Prostate gland (tissue), 2 donors: ENCODE results near the gene TMC8.

Experiments
- POLR2A ChIP-seq: fragments of 450-650 bp; IDR thresholded peaks from one replicate; pipeline ENCODE4 v1.6.1; 2016; ENCODE audit warnings: antibody characterized with exemption, mild to moderate bottlenecking
- POLR2AphosphoS5 ChIP-seq: sonication (generic); formaldehyde crosslinking; IDR thresholded peaks from one replicate; pipeline ENCODE4 v1.6.1; 2017; ENCODE audit warnings: antibody characterized with exemption
- TF ChIP-seq, protein P1 (sequence below), 4 experiments: fragments of 200-600 bp in 2 of 4; fragments of 450-650 bp in 2 of 4; sonication (generic) in 2 of 4; IDR thresholded peaks; 1 replicate in 3 of 4; 2 replicates in 1 of 4; pipeline ENCODE4 v1.5.1; 2016 to 2019; ENCODE audit warnings: antibody characterized with exemption in 4 of 4, mild to moderate bottlenecking in 2 of 4, moderate library complexity in 2 of 4

DNA sequence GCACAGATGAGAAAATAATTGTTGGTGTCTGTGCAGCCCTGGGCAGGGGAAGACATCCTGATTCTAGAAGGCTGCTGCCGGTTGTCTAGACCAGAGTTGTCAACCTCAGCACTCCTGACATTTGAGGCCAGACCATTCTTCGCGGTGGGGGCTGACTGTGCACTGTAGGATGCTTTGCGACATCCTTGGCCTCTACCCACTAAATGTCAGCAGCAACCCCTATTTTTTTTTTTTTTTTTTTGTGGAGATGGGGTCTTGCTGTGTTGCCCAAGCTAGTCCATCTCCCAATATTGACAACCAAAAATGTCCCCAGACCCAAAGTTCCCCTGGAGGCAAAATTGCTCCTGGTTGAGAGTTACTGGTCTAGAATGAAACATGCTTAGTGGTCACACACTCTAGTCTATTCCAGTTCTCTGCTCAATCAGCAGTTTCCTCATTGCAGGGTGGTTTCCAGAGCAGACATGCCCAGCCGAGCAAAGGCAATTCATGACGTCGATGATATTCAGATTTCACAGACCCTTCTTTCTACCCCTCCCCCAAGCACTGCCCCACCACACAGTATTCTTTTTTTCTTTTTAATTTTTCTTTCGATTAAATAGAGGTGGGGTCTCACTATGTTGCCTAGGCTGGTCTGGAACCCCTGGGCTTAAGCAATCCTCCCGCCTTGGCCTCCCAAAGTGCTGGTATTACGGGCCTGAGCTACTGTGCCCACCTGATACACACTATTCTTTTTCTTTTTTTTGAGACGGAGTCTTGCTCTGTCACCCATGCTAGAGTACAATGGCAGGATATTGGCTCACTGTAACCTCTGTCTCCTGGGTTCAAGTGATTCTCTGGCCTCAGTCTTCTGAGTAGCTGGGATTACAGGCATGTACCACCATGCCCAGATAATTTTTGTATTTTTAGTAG, 24.6 kb downstream of the TMC8 start:
- TF ChIP-seq, protein P1, sequence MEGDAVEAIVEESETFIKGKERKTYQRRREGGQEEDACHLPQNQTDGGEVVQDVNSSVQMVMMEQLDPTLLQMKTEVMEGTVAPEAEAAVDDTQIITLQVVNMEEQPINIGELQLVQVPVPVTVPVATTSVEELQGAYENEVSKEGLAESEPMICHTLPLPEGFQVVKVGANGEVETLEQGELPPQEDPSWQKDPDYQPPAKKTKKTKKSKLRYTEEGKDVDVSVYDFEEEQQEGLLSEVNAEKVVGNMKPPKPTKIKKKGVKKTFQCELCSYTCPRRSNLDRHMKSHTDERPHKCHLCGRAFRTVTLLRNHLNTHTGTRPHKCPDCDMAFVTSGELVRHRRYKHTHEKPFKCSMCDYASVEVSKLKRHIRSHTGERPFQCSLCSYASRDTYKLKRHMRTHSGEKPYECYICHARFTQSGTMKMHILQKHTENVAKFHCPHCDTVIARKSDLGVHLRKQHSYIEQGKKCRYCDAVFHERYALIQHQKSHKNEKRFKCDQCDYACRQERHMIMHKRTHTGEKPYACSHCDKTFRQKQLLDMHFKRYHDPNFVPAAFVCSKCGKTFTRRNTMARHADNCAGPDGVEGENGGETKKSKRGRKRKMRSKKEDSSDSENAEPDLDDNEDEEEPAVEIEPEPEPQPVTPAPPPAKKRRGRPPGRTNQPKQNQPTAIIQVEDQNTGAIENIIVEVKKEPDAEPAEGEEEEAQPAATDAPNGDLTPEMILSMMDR (IDR thresholded peaks at IDR 0.05) = no peak
- TF ChIP-seq POLR2AphosphoS5 (no peak), POLR2A (no peak)
